ENCODE results near the gene ZNF432. TPM values are rescaled to one million over a fixed set of nuclear protein-coding genes. Genes with fewer than 3 reads are reported as not detected.

The ZNF432 gene
- total and polyA plus RNA-seq, 2 of the 13 experiments (the other 11 are each of a cell fraction or from before 2014, with no cell fraction given) = 4.1 to 8.7 TPM

DNA sequence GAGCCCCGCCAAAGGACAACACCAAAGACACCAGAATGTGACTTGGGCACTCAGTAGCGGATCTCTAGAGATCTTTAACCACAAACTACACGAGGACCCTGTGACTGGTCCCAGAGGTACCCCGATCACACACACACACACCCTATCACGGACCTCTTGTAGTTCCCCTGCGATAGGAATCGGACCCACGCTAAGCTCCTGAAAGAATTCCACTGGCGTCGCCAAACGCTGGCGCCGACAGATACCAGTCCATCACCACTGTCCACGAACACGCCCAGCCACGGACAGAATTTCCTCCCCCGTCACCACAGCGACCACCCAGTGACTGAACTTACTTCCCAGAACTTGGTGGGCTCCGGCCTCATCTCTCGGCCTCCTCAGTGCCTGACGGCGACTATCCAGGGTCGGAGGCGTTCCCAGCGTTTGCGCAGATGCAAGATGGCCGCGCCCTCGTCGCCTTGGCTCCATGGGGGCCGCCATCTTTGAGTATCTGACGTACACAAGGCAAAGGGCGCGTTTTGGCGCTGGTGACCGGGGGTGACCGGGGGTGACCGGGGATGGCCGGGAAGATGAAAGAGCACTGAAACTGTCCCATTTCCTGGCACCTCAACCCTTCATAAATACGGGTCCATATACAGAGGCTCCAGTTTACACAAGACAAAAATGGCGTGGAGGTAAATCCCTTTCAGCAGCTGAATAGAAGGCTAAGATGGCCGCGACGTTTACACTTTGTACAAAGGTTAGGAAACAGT, 40.7 kb downstream of the ZNF432 start, which contains the start of gene ZNF615 (continued):
- TF ChIP-seq, protein P1, sequence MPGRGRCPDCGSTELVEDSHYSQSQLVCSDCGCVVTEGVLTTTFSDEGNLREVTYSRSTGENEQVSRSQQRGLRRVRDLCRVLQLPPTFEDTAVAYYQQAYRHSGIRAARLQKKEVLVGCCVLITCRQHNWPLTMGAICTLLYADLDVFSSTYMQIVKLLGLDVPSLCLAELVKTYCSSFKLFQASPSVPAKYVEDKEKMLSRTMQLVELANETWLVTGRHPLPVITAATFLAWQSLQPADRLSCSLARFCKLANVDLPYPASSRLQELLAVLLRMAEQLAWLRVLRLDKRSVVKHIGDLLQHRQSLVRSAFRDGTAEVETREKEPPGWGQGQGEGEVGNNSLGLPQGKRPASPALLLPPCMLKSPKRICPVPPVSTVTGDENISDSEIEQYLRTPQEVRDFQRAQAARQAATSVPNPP (CRISPR knock-in tag; IDR thresholded peaks at IDR 0.05) = 0 out of 2 replicates have a peak, but pooled peaks have one; percentile 60
- TF ChIP-seq NR2C2 (CRISPR knock-in tag; IDR thresholded peaks at IDR 0.05; ENCODE audit: borderline replicate concordance) = peak; percentile 93
- TF ChIP-seq NFE2L2 (IDR thresholded peaks at IDR 0.05; ENCODE audit: low read length) = no peak
- TF ChIP-seq ZNF83 (CRISPR knock-in tag; IDR thresholded peaks at IDR 0.05; ENCODE audit: borderline replicate concordance) = no peak
- peak; percentile 81; the same call in 1 of the 2 replicates for TF ChIP-seq KMT2A (CRISPR knock-in tag; IDR thresholded peaks at IDR 0.05)
- TF ChIP-seq ZMAT3 (CRISPR knock-in tag; conservative IDR thresholded peaks at IDR 0.05) = peak; percentile 68
- peak; percentile 81 for TF ChIP-seq ZFX (CRISPR knock-in tag; IDR thresholded peaks at IDR 0.05; ENCODE audit: low read depth)
- TF ChIP-seq RXRA (CRISPR knock-in tag; IDR thresholded peaks at IDR 0.05) = peak; percentile 95
- TF ChIP-seq ZNF350 (CRISPR knock-in tag; IDR thresholded peaks at IDR 0.05; ENCODE audit: borderline replicate concordance, low read depth) = peak; percentile 80; the same call in 1 of the 2 replicates
- TF ChIP-seq ZNF468 (CRISPR knock-in tag; IDR thresholded peaks at IDR 0.05) = no peak
- TF ChIP-seq ZNF501 (CRISPR knock-in tag; IDR thresholded peaks at IDR 0.05) = peak; percentile 75; the same call in 1 of the 2 replicates
- 0 out of 2 replicates have a peak, but pooled peaks have one; percentile 40 for TF ChIP-seq ZNF589 (CRISPR knock-in tag; conservative IDR thresholded peaks at IDR 0.05)
- peak; percentile 47; the same call in 1 of the 2 replicates for TF ChIP-seq CBX5 (CRISPR knock-in tag; IDR thresholded peaks at IDR 0.05; ENCODE audit: borderline replicate concordance)
- no peak for TF ChIP-seq ARNT (IDR thresholded peaks at IDR 0.05)
- TF ChIP-seq ZNF792 (CRISPR knock-in tag; IDR thresholded peaks at IDR 0.05) = 0 out of 2 replicates have a peak, but pooled peaks have one; percentile 68
- TF ChIP-seq TBX2 (CRISPR knock-in tag; IDR thresholded peaks at IDR 0.05; ENCODE audit: borderline replicate concordance) = peak; percentile 33
- TF ChIP-seq, protein P2, sequence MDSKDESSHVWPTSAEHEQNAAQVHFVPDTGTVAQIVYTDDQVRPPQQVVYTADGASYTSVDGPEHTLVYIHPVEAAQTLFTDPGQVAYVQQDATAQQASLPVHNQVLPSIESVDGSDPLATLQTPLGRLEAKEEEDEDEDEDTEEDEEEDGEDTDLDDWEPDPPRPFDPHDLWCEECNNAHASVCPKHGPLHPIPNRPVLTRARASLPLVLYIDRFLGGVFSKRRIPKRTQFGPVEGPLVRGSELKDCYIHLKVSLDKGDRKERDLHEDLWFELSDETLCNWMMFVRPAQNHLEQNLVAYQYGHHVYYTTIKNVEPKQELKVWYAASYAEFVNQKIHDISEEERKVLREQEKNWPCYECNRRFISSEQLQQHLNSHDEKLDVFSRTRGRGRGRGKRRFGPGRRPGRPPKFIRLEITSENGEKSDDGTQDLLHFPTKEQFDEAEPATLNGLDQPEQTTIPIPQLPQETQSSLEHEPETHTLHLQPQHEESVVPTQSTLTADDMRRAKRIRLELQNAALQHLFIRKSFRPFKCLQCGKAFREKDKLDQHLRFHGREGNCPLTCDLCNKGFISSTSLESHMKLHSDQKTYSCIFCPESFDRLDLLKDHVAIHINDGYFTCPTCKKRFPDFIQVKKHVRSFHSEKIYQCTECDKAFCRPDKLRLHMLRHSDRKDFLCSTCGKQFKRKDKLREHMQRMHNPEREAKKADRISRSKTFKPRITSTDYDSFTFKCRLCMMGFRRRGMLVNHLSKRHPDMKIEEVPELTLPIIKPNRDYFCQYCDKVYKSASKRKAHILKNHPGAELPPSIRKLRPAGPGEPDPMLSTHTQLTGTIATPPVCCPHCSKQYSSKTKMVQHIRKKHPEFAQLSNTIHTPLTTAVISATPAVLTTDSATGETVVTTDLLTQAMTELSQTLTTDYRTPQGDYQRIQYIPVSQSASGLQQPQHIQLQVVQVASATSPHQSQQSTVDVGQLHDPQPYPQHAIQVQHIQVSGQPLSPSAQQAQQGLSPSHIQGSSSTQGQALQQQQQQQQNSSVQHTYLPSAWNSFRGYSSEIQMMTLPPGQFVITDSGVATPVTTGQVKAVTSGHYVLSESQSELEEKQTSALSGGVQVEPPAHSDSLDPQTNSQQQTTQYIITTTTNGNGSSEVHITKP (CRISPR knock-in tag; IDR thresholded peaks at IDR 0.05; ENCODE audit: low read depth) = no peak
